Hepatocyte (in vitro differentiated cells): ENCODE measurements around the gene APOL1. TPM values are rescaled to one million over a fixed set of nuclear protein-coding genes. Genes with fewer than 3 reads are reported as not detected.

Source experiments
- DNase-seq: peaks from one replicate; pipeline ENCODE4 v3.0.0-alpha.2; 2016; ENCODE audit warnings: low spot score
- H2AFZ ChIP-seq: fragments of 200-600 bp; sonication (generic); 2 replicates; pipeline ENCODE4 v1.6.0; 2016; ENCODE audit warnings: antibody characterized with exemption, mild to moderate bottlenecking
- H3K27ac ChIP-seq: fragments of 200-600 bp; sonication (generic); 2 replicates; pipeline ENCODE4 v1.5.1; 2016; ENCODE audit warnings: mild to moderate bottlenecking
- H3K27me3 ChIP-seq: fragments of 200-600 bp; sonication (generic); 2 replicates; pipeline ENCODE4 v1.6.1; 2016
- H3K36me3 ChIP-seq: fragments of 200-600 bp; sonication (generic); replicated peaks from 2 replicates; pipeline ENCODE4 v1.5.1; 2016; ENCODE audit warnings: low read depth; ENCODE audit not compliant: insufficient read depth
- H3K4me1 ChIP-seq: fragments of 200-600 bp; sonication (generic); 2 replicates; pipeline ENCODE4 v1.5.1; 2016; ENCODE audit warnings: mild to moderate bottlenecking, moderate library complexity; ENCODE audit not compliant: insufficient read depth
- H3K4me2 ChIP-seq: fragments of 200-600 bp; sonication (generic); 2 replicates; pipeline ENCODE4 v1.6.0; 2016
- H3K4me3 ChIP-seq: fragments of 200-600 bp; sonication (generic); 2 replicates; pipeline ENCODE4 v1.5.1; 2016; ENCODE audit warnings: mild to moderate bottlenecking
- H3K79me2 ChIP-seq: fragments of 200-600 bp; sonication (generic); 2 replicates; pipeline ENCODE4 v1.6.0; 2017; ENCODE audit warnings: mild to moderate bottlenecking
- H3K9me2 ChIP-seq: fragments of 200-600 bp; sonication (generic); replicated peaks from 2 replicates; pipeline ENCODE4 v1.6.0; 2017; ENCODE audit warnings: mild to moderate bottlenecking; ENCODE audit not compliant: insufficient read depth
- H3K9me3 ChIP-seq: fragments of 200-600 bp; sonication (generic); 2 replicates; pipeline ENCODE4 v1.5.1; 2016; ENCODE audit warnings: low read depth, mild to moderate bottlenecking
- H4K20me1 ChIP-seq: fragments of 200-600 bp; sonication (generic); 2 replicates; pipeline ENCODE4 v1.6.0; 2016; ENCODE audit warnings: mild to moderate bottlenecking; ENCODE audit not compliant: insufficient read depth, poor library complexity, severe bottlenecking
- CTCF ChIP-seq: fragments of 200-600 bp; sonication (generic); IDR thresholded peaks from 2 replicates; pipeline ENCODE4 v1.5.1; 2016; ENCODE audit warnings: antibody characterized with exemption, mild to moderate bottlenecking; ENCODE audit not compliant: poor library complexity
- EZH2 ChIP-seq: fragments of 200-600 bp; sonication (generic); IDR thresholded peaks from 2 replicates; pipeline ENCODE4 v1.6.1; 2016; ENCODE audit warnings: antibody characterized with exemption, mild to moderate bottlenecking, borderline replicate concordance
- EZH2phosphoT487 ChIP-seq: fragments of 200-600 bp; sonication (generic); IDR thresholded peaks from one replicate; pipeline ENCODE4 v1.6.1; 2018; ENCODE audit warnings: antibody characterized with exemption, mild to moderate bottlenecking, low read depth, moderate library complexity; ENCODE audit not compliant: unreplicated experiment, severe bottlenecking
- WGBS: methylation state at CpG from one replicate; pipeline ENCODE4 v1.1.6; 2016; ENCODE audit warnings: low lambda C conversion rate; ENCODE audit errors: missing lambda C conversion rate; 5-methylcytosine and 5-hydroxymethylcytosine counted together
- polyA plus RNA-seq: library from polyadenylated mRNA; unstranded; fragments of >200 nt; fragmentation: Nextera tagmentation; extraction: Ambion mirVana; gene quantifications from 2 replicates; pipeline ENCODE4 v1.2.1, GENCODE V29; 2016
- total RNA-seq: library from RNA; depleted of rRNA; stranded (reverse); fragments of >200 nt; gene quantifications from 2 replicates; pipeline ENCODE4 v1.2.3, GENCODE V29; 2014

Gene APOL1
- total and polyA plus RNA-seq, 2 experiments from 2014 or later = 6.4 to 7.3 TPM

GRCh38 chr22:36291831-36292740 lies 39.2 kb downstream of the APOL1 start:
- H3K9me2 ChIP-seq = no peaks in the 10 kb centered on the region
- WGBS = 98% methylated on average over 29 of the region's 29 CpGs
- H3K36me3 ChIP-seq = peaks cover 3% of the 10 kb centered on the region
- no peaks in the 10 kb centered on the region for H3K9me3 ChIP-seq
- H3K4me2 ChIP-seq = no peak overlapping the region
- H3K4me1 ChIP-seq = no peaks in the 10 kb centered on the region
- no peak overlapping the region for H3K27ac ChIP-seq
- no peak for DNase-seq
- TF ChIP-seq EZH2phosphoT487 = no peak
- no peak for TF ChIP-seq EZH2
- TF ChIP-seq CTCF = no peak
- H3K79me2 ChIP-seq = no peaks in the 10 kb centered on the region
- no peaks in the 10 kb centered on the region for H3K27me3 ChIP-seq
- no peaks in the 10 kb centered on the region for H4K20me1 ChIP-seq
- H3K4me3 ChIP-seq = no peak overlapping the region
- no peak overlapping the region for H2AFZ ChIP-seq

GRCh38 chr22:36292823-36293530 lies 40.0 kb downstream of the APOL1 start:
- Histone ChIP-seq H3K9me3 (no peaks in the 10 kb centered on the region), H3K27me3 (no peaks in the 10 kb centered on the region), H2AFZ (no peak overlapping the region), H3K4me1 (no peaks in the 10 kb centered on the region), H3K27ac (no peak overlapping the region), H3K4me3 (no peak overlapping the region), H4K20me1 (no peaks in the 10 kb centered on the region), H3K4me2 (no peak overlapping the region), H3K36me3 (peaks cover 3% of the 10 kb centered on the region), H3K79me2 (no peaks in the 10 kb centered on the region), H3K9me2 (no peaks in the 10 kb centered on the region)
- DNase-seq = no peak
- 98% methylated on average over 17 of the region's 17 CpGs for WGBS
- TF ChIP-seq EZH2phosphoT487 (no peak), EZH2 (no peak), CTCF (no peak)

GRCh38 chr22:36293606-36294292 lies 40.8 kb downstream of the APOL1 start:
- Histone ChIP-seq H4K20me1 (no peaks in the 10 kb centered on the region), H3K79me2 (no peaks in the 10 kb centered on the region)

More at GRCh38 chr22:36293606-36294292, 40.8 kb downstream of the APOL1 start:
- TF ChIP-seq CTCF = no peak
- TF ChIP-seq EZH2 = no peak
- TF ChIP-seq EZH2phosphoT487 = no peak
- H3K9me3 ChIP-seq = no peaks in the 10 kb centered on the region
- no peak overlapping the region for H2AFZ ChIP-seq
- no peak overlapping the region for H3K4me2 ChIP-seq
- no peaks in the 10 kb centered on the region for H3K9me2 ChIP-seq
- no peak overlapping the region for H3K27ac ChIP-seq
- 94% methylated on average over 26 of the region's 26 CpGs for WGBS
- H3K4me3 ChIP-seq = no peak overlapping the region
- H3K36me3 ChIP-seq = peaks cover 3% of the 10 kb centered on the region
- no peaks in the 10 kb centered on the region for H3K27me3 ChIP-seq
- DNase-seq = no peak
- no peaks in the 10 kb centered on the region for H3K4me1 ChIP-seq
